ENCODE measurements around the gene SYT9. TPM values are rescaled to one million over a fixed set of nuclear protein-coding genes. Genes with fewer than 3 reads are reported as not detected.
A peak's percentile ranks its signal among the peaks of the same experiment; 100 is the strongest.

Gene SYT9
- total and polyA plus RNA-seq, 2 experiments from 2014 or later = not detected

GRCh38 chr11:7246179-7246578, 5.5 kb upstream of the SYT9 start:
- no peak overlapping the region for H3K27ac ChIP-seq
- H3F3A ChIP-seq (ENCODE audit: insufficient read depth) = no peaks in the 10 kb centered on the region
- TF ChIP-seq EZH2phosphoT487 (IDR thresholded peaks at IDR 0.05; ENCODE audit: insufficient read depth, low read depth) = no peak
- TF ChIP-seq EZH2 (IDR thresholded peaks at IDR 0.05; ENCODE audit: insufficient read depth, poor library complexity, severe bottlenecking) = no peak
- H3K4me1 ChIP-seq (ENCODE audit: insufficient read depth) = no peaks in the 10 kb centered on the region
- no peak overlapping the region for H2AFZ ChIP-seq
- DNase-seq = peak; percentile 2
- no peaks in the 10 kb centered on the region for H3K79me2 ChIP-seq (ENCODE audit: insufficient read depth)
- no peaks in the 10 kb centered on the region for H3K36me3 ChIP-seq (ENCODE audit: low read depth)
- H3K9ac ChIP-seq = no peak overlapping the region
- no peaks in the 10 kb centered on the region for H4K20me1 ChIP-seq (ENCODE audit: insufficient read depth)
- no peak overlapping the region for H3K4me3 ChIP-seq
- H3K4me2 ChIP-seq (ENCODE audit: unreplicated experiment) = no peak overlapping the region
- 25 to 32% methylated on average over 1 of the region's 1 CpG for WGBS, 2 experiments (ENCODE audit: low coverage in 1 of 2, low lambda C conversion rate in 2 of 2, missing lambda C conversion rate in 2 of 2)
- in situ Hi-C loops (cut with MboI) = no loop called here
- no peaks in the 10 kb centered on the region for H3K9me2 ChIP-seq (ENCODE audit: insufficient read depth)
- H3K27me3 ChIP-seq (replicated peaks; ENCODE audit: insufficient read depth) = peaks cover 11% of the 10 kb centered on the region
- no peaks in the 10 kb centered on the region for H3K9me3 ChIP-seq (ENCODE audit: low read depth)

DNA sequence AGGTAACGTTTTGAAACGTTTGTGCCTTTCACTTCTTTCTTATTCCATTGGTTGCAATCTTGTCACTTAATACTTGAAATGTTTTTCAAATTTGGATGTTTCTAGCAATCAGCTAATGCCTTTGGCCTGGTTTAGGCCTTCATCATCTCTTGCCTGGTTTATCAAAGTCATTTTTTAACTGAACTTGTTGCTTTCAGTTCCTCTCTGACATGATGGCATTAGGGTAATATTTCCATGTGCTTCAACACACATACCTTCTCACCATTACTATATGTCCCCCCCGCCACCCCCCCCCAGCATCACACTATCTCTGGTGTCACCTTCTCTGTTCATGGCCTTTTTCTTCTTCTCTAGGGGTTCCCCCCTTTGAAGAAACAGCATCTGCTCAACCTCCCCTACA, 1.5 kb upstream of the SYT9 start:
- no peak overlapping the region for H2AFZ ChIP-seq
- H3K4me3 ChIP-seq = no peak overlapping the region
- no peak overlapping the region for H3K9ac ChIP-seq
- no peaks in the 10 kb centered on the region for H3F3A ChIP-seq (ENCODE audit: insufficient read depth)
- no peaks in the 10 kb centered on the region for H4K20me1 ChIP-seq (ENCODE audit: insufficient read depth)
- H3K9me2 ChIP-seq (ENCODE audit: insufficient read depth) = no peaks in the 10 kb centered on the region
- no peaks in the 10 kb centered on the region for H3K9me3 ChIP-seq (ENCODE audit: low read depth)
- H3K27ac ChIP-seq = no peak overlapping the region
- H3K4me1 ChIP-seq (ENCODE audit: insufficient read depth) = no peaks in the 10 kb centered on the region
- 78 to 82% methylated on average over 3 of the region's 3 CpGs for WGBS, 2 experiments (ENCODE audit: low coverage in 1 of 2, low lambda C conversion rate in 2 of 2, missing lambda C conversion rate in 2 of 2)
- H3K27me3 ChIP-seq (replicated peaks; ENCODE audit: insufficient read depth) = peaks cover 35% of the 10 kb centered on the region
- no peaks in the 10 kb centered on the region for H3K36me3 ChIP-seq (ENCODE audit: low read depth)
- DNase-seq = no peak
- no peaks in the 10 kb centered on the region for H3K79me2 ChIP-seq (ENCODE audit: insufficient read depth)
- TF ChIP-seq EZH2 (IDR thresholded peaks at IDR 0.05; ENCODE audit: insufficient read depth, poor library complexity, severe bottlenecking) (no peak), EZH2phosphoT487 (IDR thresholded peaks at IDR 0.05; ENCODE audit: insufficient read depth, low read depth) (no peak)
- no peak overlapping the region for H3K4me2 ChIP-seq (ENCODE audit: unreplicated experiment)
- in situ Hi-C loops (cut with MboI) = no loop called here

DNA sequence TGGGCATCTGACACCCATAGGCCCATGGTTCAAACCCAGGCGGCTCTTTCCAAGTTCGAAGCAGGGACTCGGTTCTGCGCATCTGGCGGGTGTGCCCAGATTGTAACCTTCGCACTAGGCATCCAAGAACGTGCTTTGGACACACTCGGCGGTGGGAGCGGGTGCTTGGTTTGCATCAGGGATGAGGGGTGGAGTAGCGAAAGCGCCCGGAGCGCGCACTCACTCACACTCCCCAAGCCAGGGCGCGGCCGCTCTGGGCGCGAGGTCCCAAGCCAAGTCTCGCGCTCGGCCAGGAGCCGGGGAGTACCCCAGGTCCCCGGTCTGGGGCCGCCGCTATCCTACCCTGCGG, 243 bp upstream of the SYT9 start:
- H4K20me1 ChIP-seq (ENCODE audit: insufficient read depth) = no peaks in the 10 kb centered on the region
- in situ Hi-C loops (cut with MboI) = no loop called here
- peak overlapping the region; percentile 72 for H3K4me3 ChIP-seq
- no peaks in the 10 kb centered on the region for H3K4me1 ChIP-seq (ENCODE audit: insufficient read depth)
- DNase-seq = no peak
- 5 to 9% methylated on average over 19 to 26 of the region's 28 CpGs for WGBS, 2 experiments (ENCODE audit: low coverage in 1 of 2, low lambda C conversion rate in 2 of 2, missing lambda C conversion rate in 2 of 2)
- H2AFZ ChIP-seq = peak overlapping the region; percentile 71
- no peaks in the 10 kb centered on the region for H3K36me3 ChIP-seq (ENCODE audit: low read depth)
- no peaks in the 10 kb centered on the region for H3K9me3 ChIP-seq (ENCODE audit: low read depth)
- H3K9ac ChIP-seq = no peak overlapping the region
- H3K4me2 ChIP-seq (ENCODE audit: unreplicated experiment) = peak overlapping the region; percentile 73
- no peak for TF ChIP-seq EZH2 (IDR thresholded peaks at IDR 0.05; ENCODE audit: insufficient read depth, poor library complexity, severe bottlenecking)
- TF ChIP-seq EZH2phosphoT487 (IDR thresholded peaks at IDR 0.05; ENCODE audit: insufficient read depth, low read depth) = no peak
- H3K9me2 ChIP-seq (ENCODE audit: insufficient read depth) = no peaks in the 10 kb centered on the region
- no peaks in the 10 kb centered on the region for H3K79me2 ChIP-seq (ENCODE audit: insufficient read depth)
- no peaks in the 10 kb centered on the region for H3F3A ChIP-seq (ENCODE audit: insufficient read depth)
- H3K27me3 ChIP-seq (replicated peaks; ENCODE audit: insufficient read depth) = peaks cover 35% of the 10 kb centered on the region
- H3K27ac ChIP-seq = no peak overlapping the region

- Histone ChIP-seq H3K4me3 (no peak overlapping the region), H3K9me3 (ENCODE audit: low read depth) (no peaks in the 10 kb centered on the region), H3K27ac (no peak overlapping the region), H3K36me3 (ENCODE audit: low read depth) (no peaks in the 10 kb centered on the region), H3K79me2 (ENCODE audit: insufficient read depth) (no peaks in the 10 kb centered on the region), H3K4me1 (ENCODE audit: insufficient read depth) (no peaks in the 10 kb centered on the region), H3K9ac (no peak overlapping the region), H3F3A (ENCODE audit: insufficient read depth) (no peaks in the 10 kb centered on the region), H3K27me3 (replicated peaks; ENCODE audit: insufficient read depth) (peaks cover 35% of the 10 kb centered on the region), H3K9me2 (ENCODE audit: insufficient read depth) (no peaks in the 10 kb centered on the region), H4K20me1 (ENCODE audit: insufficient read depth) (no peaks in the 10 kb centered on the region), H3K4me2 (ENCODE audit: unreplicated experiment) (no peak overlapping the region), H2AFZ (no peak overlapping the region)
- no peak for TF ChIP-seq EZH2phosphoT487 (IDR thresholded peaks at IDR 0.05; ENCODE audit: insufficient read depth, low read depth)
- no peak for TF ChIP-seq EZH2 (IDR thresholded peaks at IDR 0.05; ENCODE audit: insufficient read depth, poor library complexity, severe bottlenecking)
- in situ Hi-C loops (cut with MboI) = no loop called here
- WGBS, 2 experiments (ENCODE audit: low coverage in 1 of 2, low lambda C conversion rate in 2 of 2, missing lambda C conversion rate in 2 of 2) = 48 to 50% methylated on average over 30 to 33 of the region's 33 CpGs
- no peak for DNase-seq
These were observed 1.0 kb downstream of the SYT9 start for GRCh38 chr11:7252683-7253213.

- WGBS, 2 experiments (ENCODE audit: low coverage in 1 of 2, low lambda C conversion rate in 2 of 2, missing lambda C conversion rate in 2 of 2) = 57 to 61% methylated on average over 6 of the region's 6 CpGs
- Histone ChIP-seq H3K4me2 (ENCODE audit: unreplicated experiment) (no peak overlapping the region), H3K9me3 (ENCODE audit: low read depth) (no peaks in the 10 kb centered on the region), H3K4me1 (ENCODE audit: insufficient read depth) (no peaks in the 10 kb centered on the region), H3K9me2 (ENCODE audit: insufficient read depth) (no peaks in the 10 kb centered on the region), H3K27ac (no peak overlapping the region), H3F3A (ENCODE audit: insufficient read depth) (no peaks in the 10 kb centered on the region), H4K20me1 (ENCODE audit: insufficient read depth) (no peaks in the 10 kb centered on the region), H3K4me3 (no peak overlapping the region), H3K36me3 (ENCODE audit: low read depth) (no peaks in the 10 kb centered on the region), H3K27me3 (replicated peaks; ENCODE audit: insufficient read depth) (peaks cover 35% of the 10 kb centered on the region), H2AFZ (no peak overlapping the region), H3K9ac (no peak overlapping the region), H3K79me2 (ENCODE audit: insufficient read depth) (no peaks in the 10 kb centered on the region)
- in situ Hi-C loops (cut with MboI) = no loop called here
- no peak for TF ChIP-seq EZH2phosphoT487 (IDR thresholded peaks at IDR 0.05; ENCODE audit: insufficient read depth, low read depth)
- no peak for TF ChIP-seq EZH2 (IDR thresholded peaks at IDR 0.05; ENCODE audit: insufficient read depth, poor library complexity, severe bottlenecking)
- no peak for DNase-seq
These were observed 2.1 kb downstream of the SYT9 start for GRCh38 chr11:7253800-7254199.
